Measurements from ENCODE around the gene C17orf58. TPM values are rescaled to one million over a fixed set of nuclear protein-coding genes. Genes with fewer than 3 reads are reported as not detected.
"Not testable (repeated sequence)": the region's sequence is repeated elsewhere in the genome, so short reads cannot be mapped to it uniquely, and the experiment has no call there.

Gene C17orf58
- total and polyA plus RNA-seq, 2 experiments from 2014 or later = 30.9 to 35.8 TPM

- TF ChIP-seq ZNF331 (CRISPR knock-in tag; IDR thresholded peaks at IDR 0.05; ENCODE audit: low read depth) = no peak
- TF ChIP-seq ETS1 (IDR thresholded peaks at IDR 0.05) = no peak
- H3K9me2 ChIP-seq (ENCODE audit: insufficient read depth) = no peaks in the 10 kb centered on the region
- H3K79me2 ChIP-seq (replicated peaks; ENCODE audit: insufficient read depth) = peaks cover 21% of the 10 kb centered on the region; the same call in 1 of the 2 replicates
- H3K4me3 ChIP-seq = peak overlapping the region; percentile 52
- Mint-ChIP-seq H3K27ac (peak overlapping the region; percentile 99), H3K9me3 (no peaks in the 10 kb centered on the region), H3K27me3 (ENCODE audit: insufficient read depth, low read depth, poor library complexity) (peaks cover 16% of the 10 kb centered on the region), H3K4me3 (peak overlapping the region; percentile 90), H3K36me3 (ENCODE audit: low read depth) (peaks cover 41% of the 10 kb centered on the region), H3K4me1 (peaks cover 32% of the 10 kb centered on the region)
- ATAC-seq = peak; percentile 57
- H3K27me3 ChIP-seq (ENCODE audit: insufficient read depth) = no peaks in the 10 kb centered on the region
- DNase-seq (ENCODE audit: low spot score) = peak; percentile 78
- no peak overlapping the region for H2AFZ ChIP-seq
- H3F3A ChIP-seq (replicated peaks; ENCODE audit: low read depth) = no peaks in the 10 kb centered on the region
- H3K4me1 ChIP-seq (ENCODE audit: insufficient read depth) = peaks cover 14% of the 10 kb centered on the region
- H3K27ac ChIP-seq (ENCODE audit: low read depth) = peak overlapping the region; percentile 92
- no peaks in the 10 kb centered on the region for H3K36me3 ChIP-seq (ENCODE audit: insufficient read depth)
- peak overlapping the region; percentile 68 for H3K4me2 ChIP-seq
- no peaks in the 10 kb centered on the region for H4K20me1 ChIP-seq (replicated peaks; ENCODE audit: insufficient read depth)
Observed at GRCh38 chr17:67974185-67974584, 22.1 kb downstream of the C17orf58 start.

- no peak overlapping the region for H3K27ac Mint-ChIP-seq
- H3K27me3 Mint-ChIP-seq (ENCODE audit: insufficient read depth, low read depth, poor library complexity) = peaks cover 10% of the 10 kb centered on the region
- Histone ChIP-seq H3K4me1 (ENCODE audit: insufficient read depth) (peaks cover 10% of the 10 kb centered on the region), H3K27ac (ENCODE audit: low read depth) (no peak overlapping the region), H3K36me3 (ENCODE audit: insufficient read depth) (peaks cover 10% of the 10 kb centered on the region), H4K20me1 (replicated peaks; ENCODE audit: insufficient read depth) (no peaks in the 10 kb centered on the region), H3K4me2 (no peak overlapping the region), H2AFZ (no peak overlapping the region), H3K79me2 (replicated peaks; ENCODE audit: insufficient read depth) (peaks cover 21% of the 10 kb centered on the region; the same call in 1 of the 2 replicates), H3K9me2 (ENCODE audit: insufficient read depth) (no peaks in the 10 kb centered on the region), H3K27me3 (ENCODE audit: insufficient read depth) (no peaks in the 10 kb centered on the region), H3F3A (replicated peaks; ENCODE audit: low read depth) (0 out of 2 replicates have a peak, but pooled peaks cover 2% of the 10 kb centered on the region), H3K4me3 (no peak overlapping the region)
- ATAC-seq = no peak
- H3K4me1 Mint-ChIP-seq = peaks cover 21% of the 10 kb centered on the region
- H3K36me3 Mint-ChIP-seq (ENCODE audit: low read depth) = peaks cover 50% of the 10 kb centered on the region; the same call in 2 of the 3 replicates
- no peak overlapping the region for H3K4me3 Mint-ChIP-seq
- no peaks in the 10 kb centered on the region for H3K9me3 Mint-ChIP-seq
- peak; percentile 15 for DNase-seq (ENCODE audit: low spot score)
- no peak for TF ChIP-seq POLR2AphosphoS5 (IDR thresholded peaks at IDR 0.05; ENCODE audit: low read depth)
- TF ChIP-seq CTCF (conservative IDR thresholded peaks at IDR 0.05; ENCODE audit: low read depth in 2 of 2) = peak in 1 of 2 experiments; percentile 24; a peak in 1 of 4 replicates
Observed at GRCh38 chr17:67970783-67971182, 25.5 kb downstream of the C17orf58 start.

GRCh38 chr17:67963145-67963572, 33.1 kb downstream of the C17orf58 start:
- not testable (repeated sequence) for H3K9me3 Mint-ChIP-seq; H3K27me3 ChIP-seq (ENCODE audit: insufficient read depth); H3K4me3 ChIP-seq; H3K9me2 ChIP-seq (ENCODE audit: insufficient read depth); H3K4me1 ChIP-seq (ENCODE audit: insufficient read depth); H2AFZ ChIP-seq; H3K4me3 Mint-ChIP-seq; H4K20me1 ChIP-seq (replicated peaks; ENCODE audit: insufficient read depth); H3K27ac ChIP-seq (ENCODE audit: low read depth); H3K79me2 ChIP-seq (replicated peaks; ENCODE audit: insufficient read depth); H3K4me2 ChIP-seq
- Mint-ChIP-seq H3K4me1 (peaks cover 16% of the 10 kb centered on the region), H3K27ac (peak overlapping the region; percentile 88), H3K27me3 (ENCODE audit: insufficient read depth, low read depth, poor library complexity) (peaks cover 10% of the 10 kb centered on the region), H3K36me3 (ENCODE audit: low read depth) (peaks cover 72% of the 10 kb centered on the region)
- peaks cover 18% of the 10 kb centered on the region; the same call in 1 of the 2 replicates for H3F3A ChIP-seq (replicated peaks; ENCODE audit: low read depth)
- peaks cover 26% of the 10 kb centered on the region for H3K36me3 ChIP-seq (ENCODE audit: insufficient read depth)
- DNase-seq (ENCODE audit: low spot score) (peak; percentile 73), ATAC-seq (peak; percentile 50)
- TF ChIP-seq CTCF (conservative IDR thresholded peaks at IDR 0.05; ENCODE audit: low read depth in 2 of 2) = peak; percentile 70 to 71

- Histone ChIP-seq H3F3A (replicated peaks; ENCODE audit: low read depth) (peaks cover 24% of the 10 kb centered on the region; the same call in 1 of the 2 replicates), H3K36me3 (ENCODE audit: insufficient read depth) (peaks cover 23% of the 10 kb centered on the region), H3K27ac (ENCODE audit: low read depth) (0 out of 2 replicates have a peak overlapping the region, but pooled peaks have one; percentile 26)
- H2AFZ ChIP-seq; ATAC-seq; H3K4me2 ChIP-seq; H3K9me2 ChIP-seq (ENCODE audit: insufficient read depth); H3K4me3 ChIP-seq; H4K20me1 ChIP-seq (replicated peaks; ENCODE audit: insufficient read depth); H3K4me3 Mint-ChIP-seq; H3K9me3 Mint-ChIP-seq; H3K4me1 ChIP-seq (ENCODE audit: insufficient read depth); DNase-seq (ENCODE audit: low spot score); H3K79me2 ChIP-seq (replicated peaks; ENCODE audit: insufficient read depth); H3K27me3 ChIP-seq (ENCODE audit: insufficient read depth): not testable (repeated sequence)
- Mint-ChIP-seq H3K4me1 (peaks cover 16% of the 10 kb centered on the region), H3K27ac (peak overlapping the region; percentile 75), H3K27me3 (ENCODE audit: insufficient read depth, low read depth, poor library complexity) (peaks cover 14% of the 10 kb centered on the region), H3K36me3 (ENCODE audit: low read depth) (peaks cover 68% of the 10 kb centered on the region)
Observed at GRCh38 chr17:67962156-67962555, 34.1 kb downstream of the C17orf58 start.
